ENCODE measurements around the gene PXN. TPM values are rescaled to one million over a fixed set of nuclear protein-coding genes. Genes with fewer than 3 reads are reported as not detected.
"Not testable (repeated sequence)": the region's sequence is repeated elsewhere in the genome, so short reads cannot be mapped to it uniquely, and the experiment has no call there.

The PXN gene
- total RNA-seq, 1 experiment from 2014 or later: 22.0 TPM

GRCh38 chr12:120264086-120264903 is 1.2 kb downstream of the PXN start:
- in situ Hi-C loops (cut with HindIII; ENCODE audit: low pct_unique_long_range_greater_than_20kb, low sequenced_read_pairs): no loop called here
- peak; percentile 30 for DNase-seq (ENCODE audit: low read depth, low spot score)

GRCh38 chr12:120263748-120264085 is 1.8 kb downstream of the PXN start:
- no peak for DNase-seq (ENCODE audit: low read depth, low spot score)
- in situ Hi-C loops (cut with HindIII; ENCODE audit: low pct_unique_long_range_greater_than_20kb, low sequenced_read_pairs): no loop called here

GRCh38 chr12:120262852-120263747 is 2.4 kb downstream of the PXN start:
- in situ Hi-C loops (cut with HindIII; ENCODE audit: low pct_unique_long_range_greater_than_20kb, low sequenced_read_pairs): no loop called here
- DNase-seq (ENCODE audit: low read depth, low spot score): no peak

- peak; percentile 87 for DNase-seq (ENCODE audit: low read depth, low spot score)
- in situ Hi-C loops (cut with HindIII; ENCODE audit: low pct_unique_long_range_greater_than_20kb, low sequenced_read_pairs): no loop called here
Observed at GRCh38 chr12:120261951-120262851, 3.3 kb downstream of the PXN start.

GRCh38 chr12:120260607-120261006 is 4.9 kb downstream of the PXN start:
- no peak for DNase-seq (ENCODE audit: low read depth, low spot score)
- in situ Hi-C loops (cut with HindIII; ENCODE audit: low pct_unique_long_range_greater_than_20kb, low sequenced_read_pairs): no loop called here

GRCh38 chr12:120259418-120260202 is 5.9 kb downstream of the PXN start:
- in situ Hi-C loops (cut with HindIII; ENCODE audit: low pct_unique_long_range_greater_than_20kb, low sequenced_read_pairs): no loop called here
- DNase-seq (ENCODE audit: low read depth, low spot score): no peak

- DNase-seq (ENCODE audit: low read depth, low spot score): no peak
- in situ Hi-C loops (cut with HindIII; ENCODE audit: low pct_unique_long_range_greater_than_20kb, low sequenced_read_pairs): no loop called here
Observed at GRCh38 chr12:120258323-120258896, 7.1 kb downstream of the PXN start.

- no peak for DNase-seq (ENCODE audit: low read depth, low spot score)
- in situ Hi-C loops (cut with HindIII; ENCODE audit: low pct_unique_long_range_greater_than_20kb, low sequenced_read_pairs): no loop called here
Observed at GRCh38 chr12:120257041-120257821, 8.3 kb downstream of the PXN start.

- DNase-seq (ENCODE audit: low read depth, low spot score): no peak
- in situ Hi-C loops (cut with HindIII; ENCODE audit: low pct_unique_long_range_greater_than_20kb, low sequenced_read_pairs): no loop called here
Observed at GRCh38 chr12:120254809-120255208, 10.7 kb downstream of the PXN start.

GRCh38 chr12:120253313-120253712 is 12.2 kb downstream of the PXN start:
- in situ Hi-C loops (cut with HindIII; ENCODE audit: low pct_unique_long_range_greater_than_20kb, low sequenced_read_pairs); DNase-seq (ENCODE audit: low read depth, low spot score): not testable (repeated sequence)

GRCh38 chr12:120252071-120252906 is 13.2 kb downstream of the PXN start:
- in situ Hi-C loops (cut with HindIII; ENCODE audit: low pct_unique_long_range_greater_than_20kb, low sequenced_read_pairs): no loop called here
- DNase-seq (ENCODE audit: low read depth, low spot score): no peak

- in situ Hi-C loops (cut with HindIII; ENCODE audit: low pct_unique_long_range_greater_than_20kb, low sequenced_read_pairs): not testable (repeated sequence)
Observed at GRCh38 chr12:120251364-120252070, 14.0 kb downstream of the PXN start.

GRCh38 chr12:120249875-120250795 is 15.4 kb downstream of the PXN start:
- no peak for DNase-seq (ENCODE audit: low read depth, low spot score)

More at GRCh38 chr12:120251364-120252070, 14.0 kb downstream of the PXN start:
- not testable (repeated sequence) for DNase-seq (ENCODE audit: low read depth, low spot score)

More at GRCh38 chr12:120249875-120250795, 15.4 kb downstream of the PXN start:
- in situ Hi-C loops (cut with HindIII; ENCODE audit: low pct_unique_long_range_greater_than_20kb, low sequenced_read_pairs): no loop called here

Measured in SK-MEL-5 (cell line).